ENCODE data around the gene SLC5A6. TPM values are rescaled to one million over a fixed set of nuclear protein-coding genes. Genes with fewer than 3 reads are reported as not detected.

SLC5A6 gene
- polyA plus RNA-seq, 1 experiment: 22.0 TPM

- H3K27me3 ChIP-seq (ENCODE audit: control insufficient read depth, insufficient read depth, low read length): no peaks in the 10 kb centered on the region
- no peak for TF ChIP-seq CTCF (IDR thresholded peaks at IDR 0.05; ENCODE audit: low read depth, low read length)
- no peak overlapping the region for H3K27ac ChIP-seq (ENCODE audit: low read depth, low read length)
- ChIA-PET CTCF (interaction anchor here (1.0 kb wide), 1 partner anchor 39 kb away, joined by 3 read pairs; no protein-coding TSS in a partner anchor), POLR2A (no interaction called here)
- no peak for DNase-seq (ENCODE audit: low read depth, low spot score)
- H3K9me3 ChIP-seq (ENCODE audit: control insufficient read depth, insufficient read depth, low read length): no peaks in the 10 kb centered on the region; the same call in 1 of the 2 replicates
- H3K4me3 ChIP-seq (ENCODE audit: low read depth, low read length): no peak overlapping the region
These were observed 28.3 kb upstream of the SLC5A6 start for GRCh38 chr2:27240406-27240805.

- DNase-seq (ENCODE audit: low read depth, low spot score): no peak
- CTCF ChIA-PET: no interaction called here
- TF ChIP-seq CTCF (IDR thresholded peaks at IDR 0.05; ENCODE audit: low read depth, low read length): no peak
These were observed 26.9 kb upstream of the SLC5A6 start for GRCh38 chr2:27238976-27239375.

GRCh38 chr2:27237341-27237945, 25.4 kb upstream of the SLC5A6 start:
- H3K27me3 ChIP-seq (ENCODE audit: control insufficient read depth, insufficient read depth, low read length): no peaks in the 10 kb centered on the region
- no peak for DNase-seq (ENCODE audit: low read depth, low spot score)
- POLR2A ChIA-PET: no interaction called here
- no peaks in the 10 kb centered on the region; the same call in 1 of the 2 replicates for H3K9me3 ChIP-seq (ENCODE audit: control insufficient read depth, insufficient read depth, low read length)
- no peak overlapping the region for H3K27ac ChIP-seq (ENCODE audit: low read depth, low read length)
- TF ChIP-seq CTCF (IDR thresholded peaks at IDR 0.05; ENCODE audit: low read depth, low read length): no peak
- no peak overlapping the region for H3K4me3 ChIP-seq (ENCODE audit: low read depth, low read length)
- CTCF ChIA-PET: interaction anchor here (1.1 kb wide), 1 partner anchor 43 kb away, joined by 3 read pairs; no protein-coding TSS in a partner anchor

More at GRCh38 chr2:27238976-27239375, 26.9 kb upstream of the SLC5A6 start:
- Histone ChIP-seq H3K27me3 (ENCODE audit: control insufficient read depth, insufficient read depth, low read length) (no peaks in the 10 kb centered on the region), H3K4me3 (ENCODE audit: low read depth, low read length) (no peak overlapping the region), H3K9me3 (ENCODE audit: control insufficient read depth, insufficient read depth, low read length) (no peaks in the 10 kb centered on the region; the same call in 1 of the 2 replicates), H3K27ac (ENCODE audit: low read depth, low read length) (no peak overlapping the region)
- POLR2A ChIA-PET: no interaction called here

GRCh38 chr2:27236626-27237025, 24.6 kb upstream of the SLC5A6 start:
- DNase-seq (ENCODE audit: low read depth, low spot score): no peak
- no peaks in the 10 kb centered on the region for H3K27me3 ChIP-seq (ENCODE audit: control insufficient read depth, insufficient read depth, low read length)
- CTCF ChIA-PET: interaction anchor here (0.7 to 1.4 kb wide), 3 partner anchors 15 to 66 kb away, joined by 3 to 7 read pairs (median 3); no protein-coding TSS in a partner anchor

More at GRCh38 chr2:27236626-27237025, 24.6 kb upstream of the SLC5A6 start:
- Histone ChIP-seq H3K4me3 (ENCODE audit: low read depth, low read length) (no peak overlapping the region), H3K9me3 (ENCODE audit: control insufficient read depth, insufficient read depth, low read length) (no peaks in the 10 kb centered on the region; the same call in 1 of the 2 replicates), H3K27ac (ENCODE audit: low read depth, low read length) (no peak overlapping the region)
- POLR2A ChIA-PET: no interaction called here
- TF ChIP-seq CTCF (IDR thresholded peaks at IDR 0.05; ENCODE audit: low read depth, low read length): no peak

Data from AG04450 (cell line).